D721Med (cell line): ENCODE measurements around the gene PIBF1.

Experiments used
- DNase-seq: peaks from one replicate; pipeline ENCODE4 v3.0.0; 2011; ENCODE audit warnings: low spot score; ENCODE audit not compliant: insufficient read length
- FAIRE-seq: peaks from 2 replicates; lab custom pipeline; 2011; peaks lifted over from hg19 to GRCh38; lab: Jason Lieb, UNC
- TF ChIP-seq, protein P1 (sequence below): IDR thresholded peaks from 2 replicates; pipeline ENCODE4 v1.5.1; 2012; ENCODE audit warnings: mild to moderate bottlenecking, control low read depth; ENCODE audit not compliant: insufficient read depth; ENCODE audit errors: missing control alignments

PIBF1 gene

DNA sequence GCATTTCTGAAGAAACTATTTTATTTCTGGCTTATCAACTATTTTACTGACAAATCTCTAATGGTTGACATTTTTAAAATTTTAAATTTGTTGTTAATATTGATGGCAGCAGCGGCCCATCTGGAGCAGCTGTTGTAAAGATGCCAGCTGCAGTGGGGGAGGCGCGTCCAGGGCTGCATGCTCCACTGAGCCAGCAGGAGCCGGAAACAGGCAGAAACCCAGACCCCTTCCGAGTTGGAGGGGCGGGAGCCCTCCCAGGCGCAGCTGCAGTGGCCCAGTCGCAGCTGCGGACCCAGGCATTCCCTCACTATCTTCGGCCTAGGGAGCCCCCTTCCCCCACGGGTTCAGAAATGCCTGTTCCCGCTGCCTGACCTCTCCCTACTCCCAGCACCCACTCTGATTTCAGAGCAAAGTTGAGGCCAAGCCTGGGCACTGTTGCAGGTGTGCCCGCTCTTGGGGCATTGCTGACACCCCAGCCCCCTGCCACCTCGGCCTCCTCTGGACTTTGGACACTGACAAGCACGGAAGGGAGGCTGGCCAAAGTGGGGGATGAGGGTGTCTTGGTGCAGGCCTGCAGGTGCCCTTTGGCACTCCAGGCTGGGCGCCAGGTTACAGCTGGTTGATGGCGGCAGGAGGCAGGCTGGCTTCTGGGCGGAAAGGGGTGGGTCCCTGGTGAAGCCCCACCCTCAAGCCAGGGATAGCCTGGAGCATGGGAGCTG, 69.2 kb downstream of the PIBF1 start:
- no peak for FAIRE-seq
- TF ChIP-seq, protein P1, sequence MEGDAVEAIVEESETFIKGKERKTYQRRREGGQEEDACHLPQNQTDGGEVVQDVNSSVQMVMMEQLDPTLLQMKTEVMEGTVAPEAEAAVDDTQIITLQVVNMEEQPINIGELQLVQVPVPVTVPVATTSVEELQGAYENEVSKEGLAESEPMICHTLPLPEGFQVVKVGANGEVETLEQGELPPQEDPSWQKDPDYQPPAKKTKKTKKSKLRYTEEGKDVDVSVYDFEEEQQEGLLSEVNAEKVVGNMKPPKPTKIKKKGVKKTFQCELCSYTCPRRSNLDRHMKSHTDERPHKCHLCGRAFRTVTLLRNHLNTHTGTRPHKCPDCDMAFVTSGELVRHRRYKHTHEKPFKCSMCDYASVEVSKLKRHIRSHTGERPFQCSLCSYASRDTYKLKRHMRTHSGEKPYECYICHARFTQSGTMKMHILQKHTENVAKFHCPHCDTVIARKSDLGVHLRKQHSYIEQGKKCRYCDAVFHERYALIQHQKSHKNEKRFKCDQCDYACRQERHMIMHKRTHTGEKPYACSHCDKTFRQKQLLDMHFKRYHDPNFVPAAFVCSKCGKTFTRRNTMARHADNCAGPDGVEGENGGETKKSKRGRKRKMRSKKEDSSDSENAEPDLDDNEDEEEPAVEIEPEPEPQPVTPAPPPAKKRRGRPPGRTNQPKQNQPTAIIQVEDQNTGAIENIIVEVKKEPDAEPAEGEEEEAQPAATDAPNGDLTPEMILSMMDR: no peak
- no peak for DNase-seq

DNA sequence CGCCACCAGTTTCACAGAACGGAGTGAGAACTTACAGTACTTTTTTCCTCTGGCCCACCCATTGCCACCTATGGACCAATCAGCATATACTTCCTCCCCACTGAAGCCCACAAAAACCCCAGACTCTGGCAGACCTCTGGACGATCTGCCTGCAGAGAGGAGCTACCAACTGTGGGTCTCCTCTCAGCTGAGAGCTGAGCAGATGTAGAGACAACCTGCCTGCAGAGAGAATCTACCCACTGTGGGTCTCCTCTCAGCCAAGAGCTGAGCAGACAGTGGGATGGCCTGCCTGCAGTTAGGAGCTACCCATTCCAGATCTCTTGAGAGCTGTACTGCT, 69.7 kb downstream of the PIBF1 start:
- TF ChIP-seq, protein P1: no peak
- DNase-seq (no peak), FAIRE-seq (no peak)

DNA sequence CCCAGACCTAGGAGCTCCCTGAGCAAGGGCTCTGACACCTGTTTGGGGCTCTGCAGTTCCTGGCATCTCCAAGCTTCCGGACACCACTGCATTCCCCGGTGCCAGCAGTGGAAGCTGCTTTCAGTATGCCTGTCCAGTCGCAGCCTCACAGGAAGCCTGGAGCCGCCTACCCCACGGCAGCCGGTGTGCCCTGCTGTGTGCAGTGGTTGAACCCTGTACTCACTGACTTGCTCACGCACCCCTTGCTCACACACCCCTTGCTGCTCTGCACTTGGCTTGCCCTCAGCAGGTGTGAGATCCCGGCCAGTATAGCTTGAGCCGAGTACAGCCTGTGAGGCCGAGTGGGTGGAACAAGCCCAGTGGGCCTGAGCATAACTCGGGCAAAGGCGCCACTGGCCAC, 70.3 kb downstream of the PIBF1 start:
- TF ChIP-seq, protein P1: no peak
- FAIRE-seq (no peak), DNase-seq (no peak)

DNA sequence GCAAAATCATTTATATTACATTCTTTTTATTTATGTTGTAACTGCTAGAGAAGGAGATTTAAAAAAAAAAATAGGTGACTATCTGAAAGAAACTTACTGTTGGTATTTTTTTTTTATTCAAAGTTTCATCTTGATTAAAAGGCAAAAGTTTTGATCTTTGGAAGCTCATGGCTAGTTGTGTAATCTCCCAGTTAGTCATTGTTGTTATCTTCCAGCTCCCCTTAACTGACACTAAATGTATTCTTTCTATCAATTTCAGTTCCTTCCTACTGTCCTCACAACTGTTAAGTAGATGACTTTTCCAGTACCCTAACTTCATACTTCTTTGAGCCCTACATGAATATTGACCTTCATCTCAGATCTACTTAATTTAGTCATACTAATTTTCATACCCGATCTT, 71.1 kb downstream of the PIBF1 start:
- FAIRE-seq: no peak
- TF ChIP-seq, protein P1: no peak
- DNase-seq: no peak

DNA sequence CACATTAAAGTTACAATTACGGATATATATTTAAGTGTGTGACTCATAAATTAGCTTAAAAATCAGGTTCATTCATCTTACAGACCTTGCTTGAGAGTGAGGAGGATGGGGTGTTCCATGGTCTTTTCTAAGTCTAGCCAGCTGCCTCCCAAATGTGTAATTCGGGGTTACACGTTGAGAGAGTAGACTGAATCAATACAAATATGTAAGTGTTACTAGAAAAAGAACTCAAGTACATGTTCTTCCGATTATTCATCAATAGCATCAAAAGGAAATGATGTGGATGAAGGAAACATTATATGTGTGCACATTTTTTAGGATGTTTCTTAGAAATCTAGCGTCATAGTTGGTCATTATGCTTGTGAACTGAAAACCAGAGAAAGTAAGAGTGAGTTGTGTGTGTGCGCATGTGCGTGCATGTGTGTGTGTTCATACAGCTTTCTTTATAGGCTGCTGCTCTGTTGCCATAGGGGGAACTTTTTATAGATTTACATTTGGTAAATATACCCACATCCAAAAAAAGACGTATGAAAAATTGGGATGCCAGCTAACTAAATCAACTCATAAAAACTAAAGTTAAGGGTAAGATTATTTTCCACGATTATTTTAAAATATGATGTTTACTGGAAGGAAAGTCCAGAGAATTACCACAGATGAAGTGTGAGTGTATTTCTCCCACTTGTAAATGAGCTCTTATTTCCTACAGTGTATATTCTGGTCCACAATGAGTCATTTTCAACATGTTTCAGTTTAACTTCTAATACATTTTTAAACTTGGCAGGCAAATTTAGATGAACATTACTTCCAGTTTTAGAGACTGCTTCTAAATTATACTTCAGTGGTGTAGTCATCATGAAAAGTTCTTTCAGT, 82.4 kb downstream of the PIBF1 start:
- DNase-seq: no peak

DNA sequence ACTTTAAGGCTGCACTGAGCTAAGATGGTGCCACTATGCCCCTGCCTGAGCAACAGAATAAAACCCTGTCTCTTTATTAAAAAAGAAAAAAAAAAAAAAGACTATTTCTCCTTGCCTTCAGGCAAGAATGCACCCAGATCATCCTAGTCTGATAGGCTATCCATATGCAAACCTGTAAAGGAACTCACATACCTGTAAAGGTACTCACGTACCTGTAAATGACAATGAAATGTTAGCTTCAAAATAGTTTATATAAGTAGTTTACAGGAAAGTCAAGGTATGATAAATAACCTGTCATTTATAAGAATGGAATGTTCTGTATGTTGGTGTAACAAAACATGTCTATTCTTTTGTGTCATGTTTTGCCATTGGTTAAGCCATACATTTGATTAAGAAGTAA, 86.3 kb downstream of the PIBF1 start:
- peak; percentile 71 for FAIRE-seq
- TF ChIP-seq, protein P1: no peak
- no peak for DNase-seq

More for the DNA sequence above, 82.4 kb downstream of the PIBF1 start:
- FAIRE-seq: peak; percentile 44
- TF ChIP-seq, protein P1: no peak
